Measurements from ENCODE around the gene HRAS. TPM values are rescaled to one million over a fixed set of nuclear protein-coding genes. Genes with fewer than 3 reads are reported as not detected.

The HRAS gene
- total and polyA plus RNA-seq, 2 donors (not counting 3 experiments of a cell fraction or from before 2014, with no cell fraction given) = 103 to 109 TPM

DNA sequence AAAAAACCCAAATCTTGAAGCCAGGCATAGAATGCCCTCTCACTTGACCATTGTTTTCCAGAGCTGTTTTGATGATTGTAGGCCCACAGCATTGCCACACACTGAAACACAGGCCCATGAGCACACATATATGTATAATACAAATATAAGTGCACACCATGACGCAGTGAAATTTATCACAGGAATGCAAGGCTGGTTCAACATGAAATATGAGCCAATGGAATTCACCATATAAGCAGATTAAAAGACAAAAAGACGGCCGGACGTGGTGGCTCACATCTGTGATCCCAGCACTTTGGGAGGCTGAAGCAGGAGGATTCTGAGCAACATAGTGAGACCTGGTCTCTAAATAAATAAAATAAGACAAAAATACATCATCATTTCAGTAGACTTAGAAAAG lies 19.0 kb downstream of the HRAS start:
- no peak overlapping the region for H3K9ac ChIP-seq (replicated peaks; ENCODE audit: extremely low read depth, insufficient read depth, low read length)
- no peaks in the 10 kb centered on the region for H4K20me1 ChIP-seq (replicated peaks; ENCODE audit: control insufficient read depth, extremely low read depth, insufficient read depth, low read length)
- H3K4me1 ChIP-seq (ENCODE audit: control insufficient read depth, extremely low read depth, insufficient read depth, low read length) = peaks cover 3% of the 10 kb centered on the region
- TF ChIP-seq, protein P1, sequence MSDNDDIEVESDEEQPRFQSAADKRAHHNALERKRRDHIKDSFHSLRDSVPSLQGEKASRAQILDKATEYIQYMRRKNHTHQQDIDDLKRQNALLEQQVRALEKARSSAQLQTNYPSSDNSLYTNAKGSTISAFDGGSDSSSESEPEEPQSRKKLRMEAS (IDR thresholded peaks at IDR 0.05; ENCODE audit: insufficient read depth, insufficient read length) = no peak
- TF ChIP-seq POLR2A (IDR thresholded peaks at IDR 0.05; ENCODE audit: low read depth, low read length) (no peak), JUN (IDR thresholded peaks at IDR 0.05; ENCODE audit: borderline replicate concordance, insufficient read depth, insufficient read length, low read depth) (no peak), GATA2 (IDR thresholded peaks at IDR 0.05; ENCODE audit: insufficient read depth, insufficient read length, low read depth, low read length) (no peak), MYC (IDR thresholded peaks at IDR 0.05; ENCODE audit: low read depth, low read length) (no peak), POLR2AphosphoS5 (IDR thresholded peaks at IDR 0.05; ENCODE audit: insufficient read depth, low read depth, low read length) (no peak), FOS (IDR thresholded peaks at IDR 0.05; ENCODE audit: borderline replicate concordance, insufficient read depth, low read length) (no peak), EZH2 (IDR thresholded peaks at IDR 0.05; ENCODE audit: borderline replicate concordance, low read depth, low read length, severe bottlenecking) (no peak)
- TF ChIP-seq, protein P2, sequence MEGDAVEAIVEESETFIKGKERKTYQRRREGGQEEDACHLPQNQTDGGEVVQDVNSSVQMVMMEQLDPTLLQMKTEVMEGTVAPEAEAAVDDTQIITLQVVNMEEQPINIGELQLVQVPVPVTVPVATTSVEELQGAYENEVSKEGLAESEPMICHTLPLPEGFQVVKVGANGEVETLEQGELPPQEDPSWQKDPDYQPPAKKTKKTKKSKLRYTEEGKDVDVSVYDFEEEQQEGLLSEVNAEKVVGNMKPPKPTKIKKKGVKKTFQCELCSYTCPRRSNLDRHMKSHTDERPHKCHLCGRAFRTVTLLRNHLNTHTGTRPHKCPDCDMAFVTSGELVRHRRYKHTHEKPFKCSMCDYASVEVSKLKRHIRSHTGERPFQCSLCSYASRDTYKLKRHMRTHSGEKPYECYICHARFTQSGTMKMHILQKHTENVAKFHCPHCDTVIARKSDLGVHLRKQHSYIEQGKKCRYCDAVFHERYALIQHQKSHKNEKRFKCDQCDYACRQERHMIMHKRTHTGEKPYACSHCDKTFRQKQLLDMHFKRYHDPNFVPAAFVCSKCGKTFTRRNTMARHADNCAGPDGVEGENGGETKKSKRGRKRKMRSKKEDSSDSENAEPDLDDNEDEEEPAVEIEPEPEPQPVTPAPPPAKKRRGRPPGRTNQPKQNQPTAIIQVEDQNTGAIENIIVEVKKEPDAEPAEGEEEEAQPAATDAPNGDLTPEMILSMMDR (IDR thresholded peaks at IDR 0.05; ENCODE audit: extremely low read depth in 1 of 2, insufficient read depth in 1 of 2, low read depth in 1 of 2, low read length in 2 of 2) = no peak
- FAIRE-seq (no peak), DNase-seq (ENCODE audit: low read depth, low spot score) (no peak)
- dilution Hi-C loops (cut with MboI; ENCODE audit: extremely low pct_ligation_motif_present, low sequenced_read_pairs) (no loop called here), intact Hi-C loops (cut with micrococcal nuclease) (loop anchor here (5.0 kb wide), 1 partner anchor 209 kb away; the partner anchor contains the start of gene IFITM2)
- no peaks in the 10 kb centered on the region for H3K9me3 ChIP-seq (replicated peaks; ENCODE audit: control insufficient read depth, insufficient read depth, low read length)
- H3K4me2 ChIP-seq (ENCODE audit: insufficient read depth, low read length) = no peak overlapping the region
- H3K9me1 ChIP-seq (replicated peaks; ENCODE audit: control insufficient read depth, extremely low read depth, insufficient read depth, low read length) = no peaks in the 10 kb centered on the region
- no peaks in the 10 kb centered on the region for H3K79me2 ChIP-seq (ENCODE audit: control insufficient read depth, insufficient read depth, low read length)
- POLR2A ChIA-PET = no interaction called here
- no peaks in the 10 kb centered on the region for H3K27me3 ChIP-seq (ENCODE audit: control insufficient read depth in 2 of 2, insufficient read depth in 2 of 2, low read length in 2 of 2)
- H2AFZ ChIP-seq (ENCODE audit: low read depth, low read length) = no peak overlapping the region
- CTCF ChIA-PET = no interaction called here
- H3K27ac ChIP-seq (ENCODE audit: insufficient read depth, low read depth, low read length) = no peak overlapping the region
- no peak overlapping the region for H3K4me3 ChIP-seq (replicated peaks in 1 of 3; ENCODE audit: insufficient read depth in 1 of 3, low read depth in 1 of 3, low read length in 3 of 3)
- no TSS peak for BruUV-seq (replicated peaks)
- H3K36me3 ChIP-seq (ENCODE audit: control insufficient read depth in 2 of 2, extremely low read depth in 1 of 2, insufficient read depth in 2 of 2, low read length in 2 of 2) = no peaks in the 10 kb centered on the region

Data from endothelial cell of umbilical vein (primary cell).